Activated T-cell treated with anti-CD3 and anti-CD28 coated beads, Interleukin-2, amount 50 U/mL, for 4 hours (primary cell): Measurements from ENCODE around the gene GNAI2. TPM values are rescaled to one million over a fixed set of nuclear protein-coding genes. Genes with fewer than 3 reads are reported as not detected.
A peak's percentile ranks its signal among the peaks of the same experiment; 100 is the strongest.
"Not testable (repeated sequence)": the region's sequence is repeated elsewhere in the genome, so short reads cannot be mapped to it uniquely, and the experiment has no call there.

Source experiments
- ATAC-seq, 2 donors: fragments of 200-7000 bp; cut with Tn5 transposase; one replicate each; pipeline ENCODE4 v1.10.0; 2021
- DNase-seq: peaks from one replicate; pipeline ENCODE4 v3.0.0-alpha.2; 2020
- H3K27me3 Mint-ChIP-seq: one replicate; pipeline ENCODE4 v1.8.0; 2021; ENCODE audit warnings: low read depth, mixed read lengths
- H3K36me3 Mint-ChIP-seq: one replicate; pipeline ENCODE4 v1.8.0; 2022; ENCODE audit warnings: mixed read lengths; ENCODE audit not compliant: insufficient read depth
- H3K4me1 Mint-ChIP-seq: one replicate; pipeline ENCODE4 v1.8.0; 2021; ENCODE audit warnings: low read depth, mixed read lengths
- H3K4me3 Mint-ChIP-seq: one replicate; pipeline ENCODE4 v1.8.0; 2021; ENCODE audit warnings: mild to moderate bottlenecking, moderate library complexity, mixed read lengths
- H3K9me3 Mint-ChIP-seq: one replicate; pipeline ENCODE4 v1.8.0; 2021; ENCODE audit warnings: mixed read lengths
- total RNA-seq, 3 donors: library from RNA; stranded (reverse); gene quantifications; one replicate each; pipeline ENCODE4 v1.2.1, GENCODE V29; 2021

The GNAI2 gene
- total RNA-seq, 3 donors from 2014 or later = 160 to 175 (median 172) TPM

GRCh38 chr3:50274371-50275104 is 38.5 kb downstream of the GNAI2 start:
- H3K27me3 Mint-ChIP-seq = peaks cover 45% of the 10 kb centered on the region

GRCh38 chr3:50275141-50275995 is 39.4 kb downstream of the GNAI2 start:
- H3K4me3 Mint-ChIP-seq = peak overlapping the region; percentile 40
- no peaks in the 10 kb centered on the region for H3K9me3 Mint-ChIP-seq
- H3K36me3 Mint-ChIP-seq = no peaks in the 10 kb centered on the region
- DNase-seq (no peak), ATAC-seq (no peak)
- H3K27me3 Mint-ChIP-seq = peaks cover 45% of the 10 kb centered on the region
- H3K4me1 Mint-ChIP-seq = peaks cover 31% of the 10 kb centered on the region

More at GRCh38 chr3:50274371-50275104, 38.5 kb downstream of the GNAI2 start:
- Mint-ChIP-seq H3K4me1 (peaks cover 31% of the 10 kb centered on the region), H3K9me3 (no peaks in the 10 kb centered on the region), H3K36me3 (no peaks in the 10 kb centered on the region), H3K4me3 (peak overlapping the region; percentile 17)
- ATAC-seq (peak; percentile 16 to 39), DNase-seq (peak; percentile 54)

GRCh38 chr3:50275996-50276761 is 40.2 kb downstream of the GNAI2 start:
- H3K4me1 Mint-ChIP-seq = peaks cover 31% of the 10 kb centered on the region
- H3K27me3 Mint-ChIP-seq = peaks cover 45% of the 10 kb centered on the region

GRCh38 chr3:50276762-50277101 is 40.7 kb downstream of the GNAI2 start:
- peaks cover 42% of the 10 kb centered on the region for H3K27me3 Mint-ChIP-seq
- H3K9me3 Mint-ChIP-seq = no peaks in the 10 kb centered on the region
- ATAC-seq (no peak), DNase-seq (no peak)
- no peaks in the 10 kb centered on the region for H3K36me3 Mint-ChIP-seq
- H3K4me3 Mint-ChIP-seq = no peak overlapping the region
- peaks cover 28% of the 10 kb centered on the region for H3K4me1 Mint-ChIP-seq

More at GRCh38 chr3:50275996-50276761, 40.2 kb downstream of the GNAI2 start:
- Mint-ChIP-seq H3K9me3 (no peaks in the 10 kb centered on the region), H3K4me3 (peak overlapping the region; percentile 49), H3K36me3 (no peaks in the 10 kb centered on the region)
- no peak for DNase-seq
- peak; percentile 45 to 54 for ATAC-seq

- no peak for DNase-seq
- H3K27me3 Mint-ChIP-seq = peaks cover 37% of the 10 kb centered on the region
- no peaks in the 10 kb centered on the region for H3K36me3 Mint-ChIP-seq
- H3K4me3 Mint-ChIP-seq = no peak overlapping the region
- no peak for ATAC-seq
- H3K9me3 Mint-ChIP-seq = no peaks in the 10 kb centered on the region
- H3K4me1 Mint-ChIP-seq = peaks cover 21% of the 10 kb centered on the region
Observed at GRCh38 chr3:50278123-50278879, 42.3 kb downstream of the GNAI2 start.

- no peaks in the 10 kb centered on the region for H3K9me3 Mint-ChIP-seq
- peaks cover 35% of the 10 kb centered on the region for H3K27me3 Mint-ChIP-seq
- H3K36me3 Mint-ChIP-seq = no peaks in the 10 kb centered on the region
- ATAC-seq (no peak), DNase-seq (no peak)
- peaks cover 19% of the 10 kb centered on the region for H3K4me1 Mint-ChIP-seq
- H3K4me3 Mint-ChIP-seq = no peak within 1 kb of the TSS
Observed at GRCh38 chr3:50278880-50279224, 42.8 kb downstream of the GNAI2 start, which contains the start of gene LSMEM2. Gene LSMEM2, plus strand, starts transcription at chr3:50279087. Its CDS starts 27 bp downstream, at chr3:50279114.

GRCh38 chr3:50279255-50280016 is 43.4 kb downstream of the GNAI2 start:
- Mint-ChIP-seq H3K4me1 (peaks cover 14% of the 10 kb centered on the region), H3K9me3 (no peaks in the 10 kb centered on the region), H3K4me3 (no peak overlapping the region), H3K36me3 (no peaks in the 10 kb centered on the region), H3K27me3 (peaks cover 31% of the 10 kb centered on the region)
- ATAC-seq (no peak), DNase-seq (no peak)

GRCh38 chr3:50284121-50284520 is 48.1 kb downstream of the GNAI2 start:
- H3K27me3 Mint-ChIP-seq, H3K4me3 Mint-ChIP-seq, H3K9me3 Mint-ChIP-seq, H3K4me1 Mint-ChIP-seq, DNase-seq, ATAC-seq: not testable (repeated sequence)
- H3K36me3 Mint-ChIP-seq = peaks cover 12% of the 10 kb centered on the region

GRCh38 chr3:50286322-50287227 is 50.6 kb downstream of the GNAI2 start:
- DNase-seq (no peak), ATAC-seq (peak; percentile 10 to 13)
- H3K27me3 Mint-ChIP-seq = no peaks in the 10 kb centered on the region
- no peaks in the 10 kb centered on the region for H3K9me3 Mint-ChIP-seq
- peaks cover 22% of the 10 kb centered on the region for H3K36me3 Mint-ChIP-seq
- no peak overlapping the region for H3K4me3 Mint-ChIP-seq
- peaks cover 9% of the 10 kb centered on the region for H3K4me1 Mint-ChIP-seq

GRCh38 chr3:50287262-50287661 is 51.3 kb downstream of the GNAI2 start:
- H3K9me3 Mint-ChIP-seq = no peaks in the 10 kb centered on the region
- no peak for DNase-seq
- no peak for ATAC-seq
- peaks cover 9% of the 10 kb centered on the region for H3K4me1 Mint-ChIP-seq
- no peaks in the 10 kb centered on the region for H3K27me3 Mint-ChIP-seq
- no peak overlapping the region for H3K4me3 Mint-ChIP-seq
- peaks cover 22% of the 10 kb centered on the region for H3K36me3 Mint-ChIP-seq

GRCh38 chr3:50288387-50289007 is 52.5 kb downstream of the GNAI2 start:
- Mint-ChIP-seq H3K4me1 (peaks cover 17% of the 10 kb centered on the region), H3K27me3 (no peaks in the 10 kb centered on the region), H3K36me3 (peaks cover 22% of the 10 kb centered on the region), H3K9me3 (no peaks in the 10 kb centered on the region), H3K4me3 (no peak overlapping the region)
- DNase-seq = no peak
- ATAC-seq = no peak

- ATAC-seq (no peak), DNase-seq (no peak)
- H3K27me3 Mint-ChIP-seq = no peaks in the 10 kb centered on the region
- H3K4me3 Mint-ChIP-seq = peak overlapping the region; percentile 88
- peaks cover 17% of the 10 kb centered on the region for H3K4me1 Mint-ChIP-seq
- peaks cover 22% of the 10 kb centered on the region for H3K36me3 Mint-ChIP-seq
- no peaks in the 10 kb centered on the region for H3K9me3 Mint-ChIP-seq
Observed at GRCh38 chr3:50289130-50289529, 53.1 kb downstream of the GNAI2 start.
